KMS-11 (cell line): ENCODE results near the gene NUP98.

Experiments
- H2AFZ ChIP-seq: fragments of 200-600 bp; sonication (generic); 2 replicates; pipeline ENCODE4 v1.6.1; 2016; ENCODE audit warnings: antibody characterized with exemption, mixed run types, low read depth
- H3K27ac ChIP-seq: fragments of 200-600 bp; sonication (generic); 2 replicates; pipeline ENCODE4 v1.6.1; 2016; ENCODE audit warnings: mild to moderate bottlenecking, mixed run types
- H3K27me3 ChIP-seq: fragments of 200-600 bp; sonication (generic); 2 replicates; pipeline ENCODE4 v1.6.1; 2017; ENCODE audit warnings: mild to moderate bottlenecking, low read depth, mixed run types, moderate library complexity; ENCODE audit not compliant: insufficient read depth
- H3K36me3 ChIP-seq: fragments of 200-600 bp; sonication (generic); 2 replicates; pipeline ENCODE4 v1.6.1; 2017; ENCODE audit warnings: mild to moderate bottlenecking, mixed run types; ENCODE audit not compliant: insufficient read depth
- H3K4me1 ChIP-seq: fragments of 200-600 bp; sonication (generic); 2 replicates; pipeline ENCODE4 v1.6.1; 2016; ENCODE audit warnings: mild to moderate bottlenecking, low read depth, mixed run types; ENCODE audit not compliant: poor library complexity, severe bottlenecking
- H3K4me2 ChIP-seq: fragments of 200-600 bp; sonication (generic); 2 replicates; pipeline ENCODE4 v1.7.0; 2016; ENCODE audit warnings: mild to moderate bottlenecking, mixed run types
- H3K4me3 ChIP-seq: fragments of 200-600 bp; sonication (generic); IDR thresholded peaks from 2 replicates; pipeline ENCODE4 v1.6.1; 2017; ENCODE audit warnings: low read depth, low read length, mixed read lengths; ENCODE audit not compliant: insufficient read depth
- H3K79me2 ChIP-seq: fragments of 200-600 bp; sonication (generic); 2 replicates; pipeline ENCODE4 v1.6.1; 2016; ENCODE audit warnings: low read depth, mixed run types; ENCODE audit not compliant: insufficient read depth
- H3K9ac ChIP-seq: fragments of 200-600 bp; sonication (generic); 2 replicates; pipeline ENCODE4 v1.6.1; 2016; ENCODE audit warnings: mild to moderate bottlenecking, mixed run types
- H4K20me1 ChIP-seq: fragments of 200-600 bp; sonication (generic); 2 replicates; pipeline ENCODE4 v1.6.1; 2016; ENCODE audit warnings: mild to moderate bottlenecking, mixed run types; ENCODE audit not compliant: insufficient read depth
- TF ChIP-seq, protein P1 (sequence below): fragments of 200-600 bp; sonication (generic); conservative IDR thresholded peaks from 2 replicates; pipeline ENCODE4 v1.6.1; 2017; ENCODE audit warnings: low read depth, mild to moderate bottlenecking, antibody characterized with exemption, low read length, moderate library complexity, mixed read lengths

The NUP98 gene

GRCh38 chr11:3834349-3834663 is 37.0 kb upstream of the NUP98 start:
- H3K4me3 ChIP-seq: no peak overlapping the region
- 0 out of 2 replicates have a peak, but pooled peaks cover 4% of the 10 kb centered on the region for H4K20me1 ChIP-seq
- no peak overlapping the region for H3K4me2 ChIP-seq
- peaks cover 50% of the 10 kb centered on the region; the same call in 1 of the 2 replicates for H3K79me2 ChIP-seq
- H2AFZ ChIP-seq: no peak overlapping the region
- TF ChIP-seq, protein P1, sequence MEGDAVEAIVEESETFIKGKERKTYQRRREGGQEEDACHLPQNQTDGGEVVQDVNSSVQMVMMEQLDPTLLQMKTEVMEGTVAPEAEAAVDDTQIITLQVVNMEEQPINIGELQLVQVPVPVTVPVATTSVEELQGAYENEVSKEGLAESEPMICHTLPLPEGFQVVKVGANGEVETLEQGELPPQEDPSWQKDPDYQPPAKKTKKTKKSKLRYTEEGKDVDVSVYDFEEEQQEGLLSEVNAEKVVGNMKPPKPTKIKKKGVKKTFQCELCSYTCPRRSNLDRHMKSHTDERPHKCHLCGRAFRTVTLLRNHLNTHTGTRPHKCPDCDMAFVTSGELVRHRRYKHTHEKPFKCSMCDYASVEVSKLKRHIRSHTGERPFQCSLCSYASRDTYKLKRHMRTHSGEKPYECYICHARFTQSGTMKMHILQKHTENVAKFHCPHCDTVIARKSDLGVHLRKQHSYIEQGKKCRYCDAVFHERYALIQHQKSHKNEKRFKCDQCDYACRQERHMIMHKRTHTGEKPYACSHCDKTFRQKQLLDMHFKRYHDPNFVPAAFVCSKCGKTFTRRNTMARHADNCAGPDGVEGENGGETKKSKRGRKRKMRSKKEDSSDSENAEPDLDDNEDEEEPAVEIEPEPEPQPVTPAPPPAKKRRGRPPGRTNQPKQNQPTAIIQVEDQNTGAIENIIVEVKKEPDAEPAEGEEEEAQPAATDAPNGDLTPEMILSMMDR: no peak
- no peaks in the 10 kb centered on the region for H3K36me3 ChIP-seq
- H3K4me1 ChIP-seq: peaks cover 34% of the 10 kb centered on the region
- no peak overlapping the region for H3K9ac ChIP-seq
- no peak overlapping the region for H3K27ac ChIP-seq
- no peaks in the 10 kb centered on the region for H3K27me3 ChIP-seq

DNA sequence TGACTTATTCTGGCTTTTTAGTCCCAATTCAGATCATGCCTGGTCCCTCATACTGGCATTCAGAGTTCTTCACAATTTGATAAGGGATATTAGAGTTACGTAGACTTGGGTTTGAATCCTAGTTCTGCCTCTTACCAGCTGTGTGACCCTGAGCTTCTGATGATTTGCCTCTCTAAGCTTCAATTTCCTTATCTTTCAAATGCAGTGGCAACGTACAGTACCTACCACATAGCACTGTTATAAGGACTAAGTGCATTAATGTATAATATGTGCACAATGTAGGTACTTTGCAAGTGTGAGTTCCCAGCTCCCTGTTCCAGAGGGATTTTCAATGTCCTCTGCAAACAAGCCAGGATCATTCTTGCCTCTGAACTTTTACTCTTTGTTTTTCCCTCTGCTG is 36.1 kb upstream of the NUP98 start:
- H3K4me1 ChIP-seq: peaks cover 27% of the 10 kb centered on the region
- 0 out of 2 replicates have a peak, but pooled peaks cover 4% of the 10 kb centered on the region for H4K20me1 ChIP-seq
- H3K36me3 ChIP-seq: no peaks in the 10 kb centered on the region

GRCh38 chr11:3832816-3833215 is 35.5 kb upstream of the NUP98 start:
- Histone ChIP-seq H2AFZ (no peak overlapping the region), H3K4me3 (no peak overlapping the region), H4K20me1 (0 out of 2 replicates have a peak, but pooled peaks cover 4% of the 10 kb centered on the region), H3K4me2 (no peak overlapping the region), H3K27me3 (no peaks in the 10 kb centered on the region), H3K4me1 (peaks cover 21% of the 10 kb centered on the region), H3K36me3 (no peaks in the 10 kb centered on the region), H3K79me2 (peaks cover 35% of the 10 kb centered on the region; the same call in 1 of the 2 replicates), H3K9ac (no peak overlapping the region), H3K27ac (no peak overlapping the region)
- TF ChIP-seq, protein P1: no peak

More for the DNA sequence above, 36.1 kb upstream of the NUP98 start:
- H3K4me2 ChIP-seq: no peak overlapping the region
- H3K27ac ChIP-seq: no peak overlapping the region
- TF ChIP-seq, protein P1: no peak
- no peak overlapping the region for H3K9ac ChIP-seq
- no peak overlapping the region for H3K4me3 ChIP-seq
- no peak overlapping the region for H2AFZ ChIP-seq
- no peaks in the 10 kb centered on the region for H3K27me3 ChIP-seq
- peaks cover 41% of the 10 kb centered on the region; the same call in 1 of the 2 replicates for H3K79me2 ChIP-seq

GRCh38 chr11:3831378-3832239 is 34.3 kb upstream of the NUP98 start:
- H3K36me3 ChIP-seq: no peaks in the 10 kb centered on the region
- no peak overlapping the region for H3K4me3 ChIP-seq
- no peak overlapping the region for H3K9ac ChIP-seq
- TF ChIP-seq, protein P1: no peak
- no peak overlapping the region for H3K27ac ChIP-seq
- no peak overlapping the region for H2AFZ ChIP-seq
- H3K4me1 ChIP-seq: peaks cover 11% of the 10 kb centered on the region
- H4K20me1 ChIP-seq: 0 out of 2 replicates have a peak, but pooled peaks cover 4% of the 10 kb centered on the region
- no peaks in the 10 kb centered on the region for H3K27me3 ChIP-seq
- H3K4me2 ChIP-seq: no peak overlapping the region
- H3K79me2 ChIP-seq: peaks cover 27% of the 10 kb centered on the region; the same call in 1 of the 2 replicates
